Spinal cord (tissue), 10 donors: ENCODE results near the gene OR5B3. TPM values are rescaled to one million over a fixed set of nuclear protein-coding genes. Genes with fewer than 3 reads are reported as not detected.
"Not testable (repeated sequence)": the region's sequence is repeated elsewhere in the genome, so short reads cannot be mapped to it uniquely, and the experiment has no call there.

Experiments used
- DNase-seq, 6 donors: peaks; one replicate each; pipeline versions ENCODE4 v3.0.0 to v3.0.0-alpha.2; 2013 to 2015; ENCODE audit warnings: low spot score in 6 of 6, low read depth in 4 of 6
- H3K27ac ChIP-seq: one replicate; pipeline ENCODE4 v1.5.1; 2013; ENCODE audit warnings: low read depth, low read length, control low read depth
- H3K27me3 ChIP-seq: one replicate; pipeline ENCODE4 v1.6.1; 2013; ENCODE audit warnings: low read length; ENCODE audit not compliant: control insufficient read depth, insufficient read depth
- H3K36me3 ChIP-seq: one replicate; pipeline ENCODE4 v1.6.1; 2013; ENCODE audit warnings: low read length; ENCODE audit not compliant: control insufficient read depth, insufficient read depth
- H3K4me1 ChIP-seq: one replicate; pipeline ENCODE4 v1.6.1; 2013; ENCODE audit warnings: low read length; ENCODE audit not compliant: control insufficient read depth, insufficient read depth
- H3K4me3 ChIP-seq: one replicate; pipeline ENCODE4 v1.5.1; 2013; ENCODE audit warnings: low read depth, low read length, control low read depth
- H3K9me3 ChIP-seq: one replicate; pipeline ENCODE4 v1.6.1; 2013; ENCODE audit warnings: low read length; ENCODE audit not compliant: control insufficient read depth, insufficient read depth
- WGBS: methylation state at CpG from one replicate; pipeline ENCODE4 v1.1.5; 2013; ENCODE audit warnings: missing lambda C conversion rate; ENCODE audit not compliant: insufficient coverage; 5-methylcytosine and 5-hydroxymethylcytosine counted together
- polyA plus RNA-seq, 2 donors: library from polyadenylated mRNA; unstranded; fragments of 120-200 nt; gene quantifications; one replicate each; pipeline ENCODE4 v1.2.1, GENCODE V29; 2013; ENCODE audit not compliant: insufficient read length in 2 of 2
- total RNA-seq, 2 donors: library from RNA; depleted of rRNA in 1 of 2; stranded (reverse); fragments of 120-200 nt in 1 of 2; fragments of >200 nt in 1 of 2; gene quantifications; one replicate each; pipeline versions ENCODE4 v1.2.3 to v1.2.4, GENCODE V29; 2013 to 2014
- donor health status: healthy.

Gene OR5B3
- total and polyA plus RNA-seq, 4 donors = not detected

GRCh38 chr11:58399622-58400021 is 7.1 kb downstream of the OR5B3 start:
- not testable (repeated sequence) for H3K27me3 ChIP-seq, H3K9me3 ChIP-seq, DNase-seq, H3K4me3 ChIP-seq, H3K36me3 ChIP-seq, H3K4me1 ChIP-seq, H3K27ac ChIP-seq
- no CpG with 5 or more reads among the region's 2 CpGs for WGBS

GRCh38 chr11:58395581-58395980 is 11.1 kb downstream of the OR5B3 start:
- Histone ChIP-seq H3K4me1 (no peaks in the 10 kb centered on the region), H3K36me3 (no peaks in the 10 kb centered on the region), H3K27ac (no peak overlapping the region), H3K9me3 (peaks cover 3% of the 10 kb centered on the region), H3K27me3 (no peaks in the 10 kb centered on the region), H3K4me3 (no peak overlapping the region)
- no CpG with 5 or more reads among the region's 2 CpGs for WGBS
- DNase-seq = no peak

DNA sequence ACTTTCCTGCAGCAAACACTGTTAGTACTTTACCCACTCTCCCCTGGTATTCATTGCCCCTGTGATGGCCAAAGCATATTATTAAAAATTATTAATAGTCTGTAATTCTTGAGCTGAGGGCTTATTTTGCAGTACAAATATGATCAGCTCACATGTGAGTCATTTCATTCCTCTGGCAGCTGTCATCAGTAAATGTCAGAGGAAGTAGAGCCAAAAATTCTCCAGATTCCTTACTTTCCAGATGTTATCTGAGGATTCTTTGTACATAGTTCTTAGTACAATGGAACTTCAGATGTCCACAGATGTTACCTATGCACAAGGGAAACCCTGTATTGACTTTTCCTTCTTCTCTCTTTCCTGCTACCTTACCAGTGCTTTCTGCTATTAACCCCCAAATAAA is 12.5 kb downstream of the OR5B3 start:
- no peak overlapping the region for H3K4me3 ChIP-seq
- no peak overlapping the region for H3K27ac ChIP-seq
- peaks cover 3% of the 10 kb centered on the region for H3K9me3 ChIP-seq
- no peaks in the 10 kb centered on the region for H3K36me3 ChIP-seq
- H3K4me1 ChIP-seq = no peaks in the 10 kb centered on the region
- no peak for DNase-seq
- H3K27me3 ChIP-seq = no peaks in the 10 kb centered on the region

GRCh38 chr11:58392746-58393145 is 13.9 kb downstream of the OR5B3 start:
- no CpG with 5 or more reads among the region's 1 CpG for WGBS
- no peak for DNase-seq
- H3K9me3 ChIP-seq = peaks cover 3% of the 10 kb centered on the region

DNA sequence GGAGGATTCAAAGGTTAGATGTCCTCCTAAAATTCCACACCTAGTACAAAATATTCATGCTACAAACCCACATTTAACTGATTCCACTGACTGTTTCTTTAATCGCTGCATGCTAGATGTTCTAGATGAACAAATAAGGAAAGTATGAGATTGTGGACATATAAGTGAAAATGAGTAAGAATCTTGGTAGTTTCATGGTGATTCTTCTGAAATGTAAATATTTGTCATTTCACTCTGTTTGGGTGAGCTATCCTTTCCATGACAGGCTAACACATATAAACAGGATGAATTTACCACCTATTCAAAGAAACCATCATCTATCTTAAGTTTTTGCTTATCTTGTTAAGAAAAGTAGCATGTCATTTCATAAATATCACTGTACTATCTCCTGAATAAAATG is 14.8 kb downstream of the OR5B3 start:
- Histone ChIP-seq H3K27me3 (no peaks in the 10 kb centered on the region), H3K36me3 (no peaks in the 10 kb centered on the region), H3K4me3 (no peak overlapping the region), H3K9me3 (peaks cover 3% of the 10 kb centered on the region), H3K4me1 (no peaks in the 10 kb centered on the region), H3K27ac (no peak overlapping the region)
- no CpG with 5 or more reads among the region's 1 CpG for WGBS
- no peak for DNase-seq

More at GRCh38 chr11:58392746-58393145, 13.9 kb downstream of the OR5B3 start:
- Histone ChIP-seq H3K4me3 (no peak overlapping the region), H3K27ac (no peak overlapping the region), H3K36me3 (no peaks in the 10 kb centered on the region), H3K4me1 (no peaks in the 10 kb centered on the region), H3K27me3 (no peaks in the 10 kb centered on the region)

GRCh38 chr11:58390551-58391063 is 16.1 kb downstream of the OR5B3 start:
- H3K36me3 ChIP-seq = no peaks in the 10 kb centered on the region
- no peak overlapping the region for H3K4me3 ChIP-seq
- DNase-seq = no peak
- no peaks in the 10 kb centered on the region for H3K4me1 ChIP-seq
- H3K27ac ChIP-seq = no peak overlapping the region
- peaks cover 3% of the 10 kb centered on the region for H3K9me3 ChIP-seq
- no peaks in the 10 kb centered on the region for H3K27me3 ChIP-seq
- 89% methylated on average over 18 of the region's 18 CpGs for WGBS

DNA sequence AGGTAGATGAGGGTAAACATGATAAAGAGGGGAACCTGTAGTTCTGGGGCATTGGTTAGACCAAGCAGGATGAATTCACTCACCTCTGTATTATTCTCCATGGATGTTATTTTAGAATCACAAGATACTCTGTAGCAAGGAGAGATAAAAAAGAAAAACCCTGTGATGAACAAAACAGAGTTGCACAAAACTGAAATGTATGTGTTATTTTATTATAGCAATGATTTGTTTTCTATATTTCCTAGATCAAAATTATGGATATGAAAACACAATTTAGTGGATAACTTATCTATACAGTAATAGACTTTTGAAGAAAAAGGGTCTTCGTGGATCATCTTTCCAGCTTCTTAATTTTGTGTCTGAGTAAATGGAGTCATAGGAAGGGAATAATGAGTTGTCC is 47.7 kb downstream of the OR5B3 start, which contains the start of gene OR5B17:
Gene OR5B17 (minus strand): TSS at position 101 of the 400 bp plus-strand sequence. CDS start 0 bp downstream, at position 101.
- H3K4me3 ChIP-seq = no peak within 1 kb of the TSS
- no CpG with 5 or more reads among the region's 1 CpG for WGBS

GRCh38 chr11:58354727-58355126 is 51.9 kb downstream of the OR5B3 start:
- Histone ChIP-seq H3K4me1 (no peaks in the 10 kb centered on the region), H3K27me3 (no peaks in the 10 kb centered on the region), H3K4me3 (no peak overlapping the region), H3K27ac (no peak overlapping the region), H3K36me3 (no peaks in the 10 kb centered on the region), H3K9me3 (no peaks in the 10 kb centered on the region)
- DNase-seq = no peak
- 100% methylated on average over 1 of the region's 3 CpGs for WGBS

More for the DNA sequence above, 47.7 kb downstream of the OR5B3 start, which contains the start of gene OR5B17:
- DNase-seq = no peak
- no peaks in the 10 kb centered on the region for H3K4me1 ChIP-seq
- H3K9me3 ChIP-seq = no peaks in the 10 kb centered on the region
- no peak within 1 kb of the TSS for H3K27ac ChIP-seq
- no peaks in the 10 kb centered on the region for H3K27me3 ChIP-seq
- no peaks in the 10 kb centered on the region for H3K36me3 ChIP-seq

Other genes starting within 250 kb of the OR5B3 start
- gene OR9Q2, start 217.8 kb downstream of the OR5B3 start, total RNA-seq = not detected
- gene OR9Q2, start 217.8 kb downstream of the OR5B3 start, polyA plus RNA-seq = not detected
- gene OR1S2, start 202.7 kb downstream of the OR5B3 start, total RNA-seq = not detected
- gene OR1S2, start 202.7 kb downstream of the OR5B3 start, polyA plus RNA-seq = not detected
- not detected for gene OR1S1, start 194.2 kb downstream of the OR5B3 start, total RNA-seq
- not detected for gene OR1S1, start 194.2 kb downstream of the OR5B3 start, polyA plus RNA-seq
- gene OR10Q1, start 178.0 kb downstream of the OR5B3 start, total RNA-seq = not detected
- not detected for gene OR10Q1, start 178.0 kb downstream of the OR5B3 start, polyA plus RNA-seq
- gene OR10W1, start 138.6 kb downstream of the OR5B3 start, total RNA-seq = not detected
- gene OR10W1, start 138.6 kb downstream of the OR5B3 start, polyA plus RNA-seq = not detected
- gene OR5B17, start 47.8 kb downstream of the OR5B3 start, total RNA-seq = not detected
- gene OR5B17, start 47.8 kb downstream of the OR5B3 start, polyA plus RNA-seq = not detected
- not detected for gene OR5B2, start 21.2 kb upstream of the OR5B3 start, total RNA-seq
- gene OR5B2, start 21.2 kb upstream of the OR5B3 start, polyA plus RNA-seq = not detected
- gene OR5B12, start 35.4 kb upstream of the OR5B3 start, total RNA-seq = under 1 TPM in 1 of 2 donors, not detected in 1; 0.20 TPM
- gene OR5B12, start 35.4 kb upstream of the OR5B3 start, polyA plus RNA-seq = not detected
- not detected for gene OR5B21, start 101.2 kb upstream of the OR5B3 start, total RNA-seq
- gene OR5B21, start 101.2 kb upstream of the OR5B3 start, polyA plus RNA-seq = not detected
- 1 to 10 TPM; 5.8 to 6.4 TPM for gene LPXN, start 169.0 kb upstream of the OR5B3 start, total RNA-seq
- 1 to 10 TPM; 6.6 to 9.3 TPM for gene LPXN, start 169.0 kb upstream of the OR5B3 start, polyA plus RNA-seq
- 10 to 100 TPM; 49.8 to 58.5 TPM for gene ZFP91, start 172.2 kb upstream of the OR5B3 start, total RNA-seq
- gene ZFP91, start 172.2 kb upstream of the OR5B3 start, polyA plus RNA-seq = 10 to 100 TPM; 52.1 to 63.4 TPM
- 10 to 100 TPM in 1 of 2 donors, 1 to 10 TPM in 1; 1.8 to 11.9 TPM for gene CNTF, start 215.8 kb upstream of the OR5B3 start, total RNA-seq
- 1 to 10 TPM in 1 of 2 donors, under 1 TPM in 1; 0.98 to 1.4 TPM for gene CNTF, start 215.8 kb upstream of the OR5B3 start, polyA plus RNA-seq